ENCODE data around the gene OSBPL8.

Gene OSBPL8

GRCh38 chr12:76555231-76555767 is 4.3 kb downstream of the OSBPL8 start:
- no peak for DNase-seq (ENCODE audit: low read depth in 2 of 2)

GRCh38 chr12:76554405-76555230 is 5.0 kb downstream of the OSBPL8 start:
- DNase-seq (ENCODE audit: low read depth in 2 of 2), result no peak

- DNase-seq (ENCODE audit: low read depth in 2 of 2), result no peak
Observed at GRCh38 chr12:76552343-76552938, 7.1 kb downstream of the OSBPL8 start.

GRCh38 chr12:76551482-76551888 is 8.1 kb downstream of the OSBPL8 start:
- DNase-seq (ENCODE audit: low read depth in 2 of 2), result no peak

- DNase-seq (ENCODE audit: low read depth in 2 of 2), result no peak
Observed at GRCh38 chr12:76549131-76549530, 10.4 kb downstream of the OSBPL8 start.

GRCh38 chr12:76548222-76548837 is 11.2 kb downstream of the OSBPL8 start:
- no peak for DNase-seq (ENCODE audit: low read depth in 2 of 2)

GRCh38 chr12:76547526-76547925 is 12.0 kb downstream of the OSBPL8 start:
- no peak for DNase-seq (ENCODE audit: low read depth in 2 of 2)

- no peak for DNase-seq (ENCODE audit: low read depth in 2 of 2)
Observed at GRCh38 chr12:76546889-76547288, 12.7 kb downstream of the OSBPL8 start.

GRCh38 chr12:76545486-76545885 is 14.1 kb downstream of the OSBPL8 start:
- DNase-seq (ENCODE audit: low read depth in 2 of 2), result no peak

- DNase-seq (ENCODE audit: low read depth in 2 of 2), result no peak
Observed at GRCh38 chr12:76544601-76545261, 14.8 kb downstream of the OSBPL8 start.

- no peak for DNase-seq (ENCODE audit: low read depth in 2 of 2)
Observed at GRCh38 chr12:76543813-76544347, 15.7 kb downstream of the OSBPL8 start.

- DNase-seq (ENCODE audit: low read depth in 2 of 2), result no peak
Observed at GRCh38 chr12:76542908-76543307, 16.7 kb downstream of the OSBPL8 start.

- no peak for DNase-seq (ENCODE audit: low read depth in 2 of 2)
Observed at GRCh38 chr12:76539727-76540126, 19.8 kb downstream of the OSBPL8 start.

GRCh38 chr12:76537923-76538322 is 21.6 kb downstream of the OSBPL8 start:
- DNase-seq (ENCODE audit: low read depth in 2 of 2), result no peak

- no peak for DNase-seq (ENCODE audit: low read depth in 2 of 2)
Observed at GRCh38 chr12:76536546-76536945, 23.0 kb downstream of the OSBPL8 start.

- no peak for DNase-seq (ENCODE audit: low read depth in 2 of 2)
Observed at GRCh38 chr12:76535170-76535569, 24.4 kb downstream of the OSBPL8 start.

- no peak for DNase-seq (ENCODE audit: low read depth in 2 of 2)
Observed at GRCh38 chr12:76533331-76533730, 26.2 kb downstream of the OSBPL8 start.

GRCh38 chr12:76532520-76532919 is 27.1 kb downstream of the OSBPL8 start:
- no peak for DNase-seq (ENCODE audit: low read depth in 2 of 2)

GRCh38 chr12:76531056-76531455 is 28.5 kb downstream of the OSBPL8 start:
- DNase-seq (ENCODE audit: low read depth in 2 of 2), result no peak

- no peak for DNase-seq (ENCODE audit: low read depth in 2 of 2)
Observed at GRCh38 chr12:76530516-76530915, 29.1 kb downstream of the OSBPL8 start.

GRCh38 chr12:76529226-76529918 is 30.2 kb downstream of the OSBPL8 start:
- DNase-seq (ENCODE audit: low read depth in 2 of 2), result no peak
